GM12872 (cell line): Measurements from ENCODE around the gene CALD1.

Experiments used
- TF ChIP-seq, protein P1 (sequence below): IDR thresholded peaks from 3 replicates; pipeline ENCODE4 v1.5.1; 2011; ENCODE audit warnings: low read depth, mild to moderate bottlenecking, low read length, moderate library complexity; ENCODE audit not compliant: insufficient read depth

Gene CALD1

DNA sequence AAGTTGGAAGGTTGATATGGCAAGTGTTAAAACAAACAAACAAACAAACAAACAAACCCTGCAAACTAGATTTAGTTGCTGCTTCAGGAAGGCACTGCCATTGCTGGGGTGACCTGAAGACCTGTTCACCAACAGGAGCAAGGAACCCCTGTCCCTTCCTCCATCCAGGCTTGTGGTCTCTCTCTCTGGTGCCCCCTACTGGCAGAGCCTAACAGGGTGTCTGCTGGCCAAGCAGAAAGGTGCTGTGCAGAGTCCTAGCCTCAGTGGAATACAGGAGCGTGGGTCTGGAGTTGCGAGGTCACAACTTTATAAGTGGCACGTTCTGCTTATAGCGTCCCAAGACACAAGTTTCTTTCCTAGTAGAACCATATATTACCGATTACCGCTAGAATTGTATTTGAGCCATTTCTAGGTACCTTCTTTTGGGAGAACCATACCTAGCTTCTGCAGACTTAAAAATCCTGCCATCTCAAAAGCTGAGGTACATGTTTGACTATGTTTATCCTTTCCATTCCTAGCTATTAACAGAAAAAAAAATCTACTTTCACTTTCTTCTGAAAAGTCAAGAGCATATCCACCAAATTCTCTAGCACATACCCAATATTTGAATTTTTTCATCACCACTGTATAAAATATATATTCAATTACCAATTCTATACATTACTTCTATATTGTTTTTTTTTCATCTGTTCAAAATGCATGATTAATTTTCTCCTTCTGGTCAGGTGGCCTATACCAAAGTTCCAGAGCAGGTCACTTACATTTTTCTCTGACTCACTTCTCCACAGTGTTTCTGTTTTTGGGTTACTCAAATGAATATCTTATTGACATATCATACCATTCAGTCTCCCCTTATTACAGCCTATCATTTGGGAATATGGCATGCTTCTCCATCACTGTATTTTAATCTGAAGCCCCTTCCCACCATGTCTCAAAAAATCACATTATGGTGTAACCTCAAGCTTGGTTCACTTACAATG is 29.1 kb upstream of the CALD1 start:
- TF ChIP-seq, protein P1, sequence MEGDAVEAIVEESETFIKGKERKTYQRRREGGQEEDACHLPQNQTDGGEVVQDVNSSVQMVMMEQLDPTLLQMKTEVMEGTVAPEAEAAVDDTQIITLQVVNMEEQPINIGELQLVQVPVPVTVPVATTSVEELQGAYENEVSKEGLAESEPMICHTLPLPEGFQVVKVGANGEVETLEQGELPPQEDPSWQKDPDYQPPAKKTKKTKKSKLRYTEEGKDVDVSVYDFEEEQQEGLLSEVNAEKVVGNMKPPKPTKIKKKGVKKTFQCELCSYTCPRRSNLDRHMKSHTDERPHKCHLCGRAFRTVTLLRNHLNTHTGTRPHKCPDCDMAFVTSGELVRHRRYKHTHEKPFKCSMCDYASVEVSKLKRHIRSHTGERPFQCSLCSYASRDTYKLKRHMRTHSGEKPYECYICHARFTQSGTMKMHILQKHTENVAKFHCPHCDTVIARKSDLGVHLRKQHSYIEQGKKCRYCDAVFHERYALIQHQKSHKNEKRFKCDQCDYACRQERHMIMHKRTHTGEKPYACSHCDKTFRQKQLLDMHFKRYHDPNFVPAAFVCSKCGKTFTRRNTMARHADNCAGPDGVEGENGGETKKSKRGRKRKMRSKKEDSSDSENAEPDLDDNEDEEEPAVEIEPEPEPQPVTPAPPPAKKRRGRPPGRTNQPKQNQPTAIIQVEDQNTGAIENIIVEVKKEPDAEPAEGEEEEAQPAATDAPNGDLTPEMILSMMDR = peak; percentile 96

DNA sequence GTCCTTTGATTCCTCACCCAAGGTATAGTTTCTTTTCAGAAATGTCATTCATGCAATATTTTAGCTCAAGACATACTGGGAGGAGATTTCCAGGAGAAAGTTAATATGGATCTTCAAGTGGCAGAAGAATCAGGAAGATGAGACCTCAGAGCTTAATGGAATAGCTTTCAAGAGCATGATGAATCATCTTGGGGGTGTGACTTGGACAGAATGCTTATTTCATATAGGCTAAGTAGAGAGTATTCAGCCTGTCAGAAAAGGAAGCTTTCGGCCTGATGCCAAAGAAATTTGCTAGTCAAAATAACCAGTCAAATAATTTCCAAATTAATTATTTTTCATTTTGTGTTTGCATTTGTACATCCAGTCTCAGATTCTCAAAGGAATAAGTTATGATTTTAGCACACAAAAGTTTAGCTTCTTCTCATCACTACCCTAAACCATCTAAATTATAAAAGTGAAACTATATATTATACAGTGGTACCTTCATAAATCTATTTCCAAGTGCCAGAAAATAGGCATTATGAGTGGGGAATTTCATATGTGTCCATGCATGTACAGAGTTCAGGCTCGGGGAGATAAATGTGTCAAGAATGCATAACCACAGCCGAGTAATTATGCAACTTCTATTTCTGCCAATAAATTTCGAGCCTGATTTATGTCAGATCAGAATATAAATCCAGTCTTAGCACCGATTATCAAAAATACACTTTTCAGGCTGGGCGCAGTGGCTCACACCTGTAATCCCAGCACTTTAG is 27.3 kb upstream of the CALD1 start:
- TF ChIP-seq, protein P1 = no peak

GRCh38 chr7:134755422-134756022 is 23.9 kb upstream of the CALD1 start:
- TF ChIP-seq, protein P1 = peak; percentile 33; the same call in 2 of the 3 replicates

DNA sequence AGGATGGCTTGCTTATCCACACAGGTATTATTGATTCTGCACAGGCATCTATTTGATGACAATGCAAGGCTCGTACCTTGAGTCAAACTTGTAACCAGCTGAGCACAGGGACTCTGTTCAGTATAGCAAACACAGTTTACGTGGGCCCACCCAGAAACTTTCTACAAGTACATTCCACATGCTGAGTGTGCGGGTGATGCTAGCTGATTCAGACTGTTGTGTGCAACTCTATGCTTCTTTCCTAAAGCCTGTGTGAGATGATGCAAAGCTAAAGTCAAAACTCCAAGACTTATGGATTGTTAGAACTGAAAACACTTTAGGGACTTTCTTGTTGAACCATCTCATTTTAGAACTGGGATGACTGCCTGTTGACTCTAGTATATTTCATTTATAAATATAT is 21.5 kb upstream of the CALD1 start:
- TF ChIP-seq, protein P1 = no peak

GRCh38 chr7:134758981-134759380 is 20.5 kb upstream of the CALD1 start:
- TF ChIP-seq, protein P1 = no peak

DNA sequence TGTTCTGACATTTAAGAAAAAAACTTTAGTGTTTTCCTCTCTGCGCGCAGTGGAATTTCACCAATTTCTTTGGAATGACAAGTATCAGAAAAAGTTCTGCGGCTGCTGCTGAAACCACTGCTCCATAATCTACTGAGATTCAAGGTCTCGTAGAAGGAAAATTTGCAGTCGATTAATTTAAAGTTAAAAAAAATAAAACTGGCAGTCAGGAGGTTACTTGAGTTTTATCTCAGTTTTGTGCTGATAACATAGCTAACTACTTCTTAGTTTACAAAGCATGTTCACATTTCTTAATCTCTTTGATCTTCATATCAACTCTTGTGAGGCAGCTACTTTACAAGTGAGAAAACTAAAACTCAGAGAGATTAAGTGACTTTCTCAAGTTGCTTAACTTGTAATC is 18.2 kb upstream of the CALD1 start:
- TF ChIP-seq, protein P1 = no peak

DNA sequence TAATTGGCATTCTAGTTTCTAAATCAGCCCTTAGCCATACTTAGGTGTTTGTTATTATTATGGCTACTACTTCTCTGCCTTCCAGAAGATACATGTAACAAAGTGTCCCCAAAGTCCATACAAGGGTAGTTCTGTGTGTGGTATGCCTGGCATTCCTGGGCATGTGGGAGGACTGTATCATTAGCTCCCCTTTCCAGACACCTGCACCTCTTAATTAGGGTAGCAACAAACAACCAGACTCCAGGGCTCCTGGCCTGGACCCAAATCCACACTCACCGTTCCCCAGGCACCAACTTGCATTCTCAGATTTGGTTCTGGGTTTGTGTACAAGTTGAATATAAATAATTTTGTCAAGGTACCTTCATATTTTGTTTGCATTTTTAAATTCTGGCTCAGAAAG is 15.5 kb upstream of the CALD1 start:
- TF ChIP-seq, protein P1 = no peak
